ENCODE measurements around the gene SSTR3. TPM values are rescaled to one million over a fixed set of nuclear protein-coding genes. Genes with fewer than 3 reads are reported as not detected.

Gene SSTR3
- total and polyA plus RNA-seq, 2 of the 4 experiments (the other 2 are of a cell fraction): under 0.01 to 0.07 TPM

DNA sequence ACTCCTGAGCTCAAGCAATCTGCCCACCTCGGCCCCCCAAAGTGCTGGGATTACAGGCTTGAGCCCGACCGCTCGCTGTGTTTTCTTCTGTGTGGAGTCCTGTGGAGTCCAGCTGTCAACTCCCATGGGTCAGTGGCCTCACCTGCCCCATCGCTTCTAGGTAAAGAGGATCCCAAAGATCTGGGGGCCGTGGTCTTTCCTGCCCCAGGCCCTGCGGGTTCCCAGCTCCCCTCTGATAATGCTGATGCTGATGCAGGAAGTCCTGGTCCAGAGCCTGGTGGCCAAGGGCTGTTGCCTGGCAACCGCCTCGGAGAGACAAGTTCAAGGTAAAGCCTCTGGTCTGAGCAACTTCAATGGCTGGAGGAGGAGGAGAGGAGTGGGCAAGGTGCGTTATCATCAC, 9.6 kb downstream of the SSTR3 start:
- no peak overlapping the region for H3K4ac ChIP-seq (ENCODE audit: low read depth, low read length)
- H3K4me3 ChIP-seq (ENCODE audit: insufficient read depth, low read depth, low read length): no peak overlapping the region
- H3K23ac ChIP-seq (ENCODE audit: low read depth, low read length): no peak overlapping the region
- POLR2A ChIA-PET (ENCODE audit: unreplicated experiment): no interaction called here
- H3K18ac ChIP-seq (ENCODE audit: low read depth, low read length): no peak overlapping the region
- no peak overlapping the region for H2BK120ac ChIP-seq (ENCODE audit: low read depth, low read length)
- TF ChIP-seq RAD21 (IDR thresholded peaks at IDR 0.05; ENCODE audit: low read length) (no peak), CHD1 (IDR thresholded peaks at IDR 0.05; ENCODE audit: low read depth, low read length) (no peak), MAFK (IDR thresholded peaks at IDR 0.05; ENCODE audit: low read depth, low read length) (no peak), POLR2A (IDR thresholded peaks at IDR 0.05; ENCODE audit: low read depth, low read length) (no peak), CEBPB (IDR thresholded peaks at IDR 0.05; ENCODE audit: low read depth, low read length) (no peak), RCOR1 (IDR thresholded peaks at IDR 0.05; ENCODE audit: insufficient replicate concordance, low read length) (no peak), MXI1 (IDR thresholded peaks at IDR 0.05; ENCODE audit: borderline replicate concordance, low read depth, low read length) (no peak), SMC3 (IDR thresholded peaks at IDR 0.05; ENCODE audit: low read depth, low read length) (no peak), MAZ (IDR thresholded peaks at IDR 0.05; ENCODE audit: borderline replicate concordance, low read depth, low read length) (no peak), FOS (IDR thresholded peaks at IDR 0.05; ENCODE audit: low read depth, low read length) (no peak), NFE2L2 (IDR thresholded peaks at IDR 0.05; ENCODE audit: low read depth, low read length) (no peak), RFX5 (IDR thresholded peaks at IDR 0.05; ENCODE audit: low read depth, low read length) (no peak), BHLHE40 (IDR thresholded peaks at IDR 0.05; ENCODE audit: low read depth, low read length) (no peak)
- TF ChIP-seq, protein P1, sequence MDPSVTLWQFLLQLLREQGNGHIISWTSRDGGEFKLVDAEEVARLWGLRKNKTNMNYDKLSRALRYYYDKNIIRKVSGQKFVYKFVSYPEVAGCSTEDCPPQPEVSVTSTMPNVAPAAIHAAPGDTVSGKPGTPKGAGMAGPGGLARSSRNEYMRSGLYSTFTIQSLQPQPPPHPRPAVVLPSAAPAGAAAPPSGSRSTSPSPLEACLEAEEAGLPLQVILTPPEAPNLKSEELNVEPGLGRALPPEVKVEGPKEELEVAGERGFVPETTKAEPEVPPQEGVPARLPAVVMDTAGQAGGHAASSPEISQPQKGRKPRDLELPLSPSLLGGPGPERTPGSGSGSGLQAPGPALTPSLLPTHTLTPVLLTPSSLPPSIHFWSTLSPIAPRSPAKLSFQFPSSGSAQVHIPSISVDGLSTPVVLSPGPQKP (IDR thresholded peaks at IDR 0.05; ENCODE audit: borderline replicate concordance, low read depth, low read length): no peak
- TF ChIP-seq, protein P2, sequence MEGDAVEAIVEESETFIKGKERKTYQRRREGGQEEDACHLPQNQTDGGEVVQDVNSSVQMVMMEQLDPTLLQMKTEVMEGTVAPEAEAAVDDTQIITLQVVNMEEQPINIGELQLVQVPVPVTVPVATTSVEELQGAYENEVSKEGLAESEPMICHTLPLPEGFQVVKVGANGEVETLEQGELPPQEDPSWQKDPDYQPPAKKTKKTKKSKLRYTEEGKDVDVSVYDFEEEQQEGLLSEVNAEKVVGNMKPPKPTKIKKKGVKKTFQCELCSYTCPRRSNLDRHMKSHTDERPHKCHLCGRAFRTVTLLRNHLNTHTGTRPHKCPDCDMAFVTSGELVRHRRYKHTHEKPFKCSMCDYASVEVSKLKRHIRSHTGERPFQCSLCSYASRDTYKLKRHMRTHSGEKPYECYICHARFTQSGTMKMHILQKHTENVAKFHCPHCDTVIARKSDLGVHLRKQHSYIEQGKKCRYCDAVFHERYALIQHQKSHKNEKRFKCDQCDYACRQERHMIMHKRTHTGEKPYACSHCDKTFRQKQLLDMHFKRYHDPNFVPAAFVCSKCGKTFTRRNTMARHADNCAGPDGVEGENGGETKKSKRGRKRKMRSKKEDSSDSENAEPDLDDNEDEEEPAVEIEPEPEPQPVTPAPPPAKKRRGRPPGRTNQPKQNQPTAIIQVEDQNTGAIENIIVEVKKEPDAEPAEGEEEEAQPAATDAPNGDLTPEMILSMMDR (conservative IDR thresholded peaks at IDR 0.05; ENCODE audit: low read depth, low read length): no peak
- TF ChIP-seq, protein P3, sequence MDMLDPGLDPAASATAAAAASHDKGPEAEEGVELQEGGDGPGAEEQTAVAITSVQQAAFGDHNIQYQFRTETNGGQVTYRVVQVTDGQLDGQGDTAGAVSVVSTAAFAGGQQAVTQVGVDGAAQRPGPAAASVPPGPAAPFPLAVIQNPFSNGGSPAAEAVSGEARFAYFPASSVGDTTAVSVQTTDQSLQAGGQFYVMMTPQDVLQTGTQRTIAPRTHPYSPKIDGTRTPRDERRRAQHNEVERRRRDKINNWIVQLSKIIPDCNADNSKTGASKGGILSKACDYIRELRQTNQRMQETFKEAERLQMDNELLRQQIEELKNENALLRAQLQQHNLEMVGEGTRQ (IDR thresholded peaks at IDR 0.05; ENCODE audit: low read depth, low read length): no peak
- H2AK5ac ChIP-seq (ENCODE audit: low read depth, low read length): no peak overlapping the region
- CTCF ChIA-PET: no interaction called here
- H4K8ac ChIP-seq (ENCODE audit: low read depth in 2 of 2, low read length in 2 of 2): no peak overlapping the region
- WGBS, 2 experiments (ENCODE audit: extremely low coverage in 2 of 2, insufficient read length in 1 of 2): 86% methylated on average over 6 of the region's 10 CpGs; no CpG with 5 or more reads in 1 of the 2 experiments
- BruUV-seq (replicated peaks): no TSS peak
- in situ Hi-C loops (cut with MboI; ENCODE audit: low sequenced_read_pairs): no loop called here
- no peak overlapping the region for H3K56ac ChIP-seq (ENCODE audit: extremely low read depth, insufficient read depth, low read length)
- H3K27me3 ChIP-seq (ENCODE audit: control insufficient read depth, insufficient read depth, low read length): no peaks in the 10 kb centered on the region; the same call in 1 of the 2 replicates
- H2BK5ac ChIP-seq (ENCODE audit: low read depth, low read length, poor library complexity, severe bottlenecking): no peak overlapping the region
- H2BK20ac ChIP-seq (ENCODE audit: low read depth, low read length): no peak overlapping the region
- H3K4me1 ChIP-seq (ENCODE audit: control insufficient read depth, insufficient read depth, low read length): peaks cover 9% of the 10 kb centered on the region
- no peak overlapping the region for H2AFZ ChIP-seq (replicated peaks; ENCODE audit: low read length, poor library complexity)
- H3K4me2 ChIP-seq (ENCODE audit: low read depth, low read length): no peak overlapping the region
- no peaks in the 10 kb centered on the region for H3K36me3 ChIP-seq (ENCODE audit: control insufficient read depth, insufficient read depth, low read length)
- H3K9me1 ChIP-seq (ENCODE audit: insufficient read depth, low read length): peaks cover 7% of the 10 kb centered on the region
- H3K9ac ChIP-seq (ENCODE audit: low read depth, low read length): no peak overlapping the region
- dilution Hi-C loops (cut with HindIII; ENCODE audit: low sequenced_read_pairs, unreplicated experiment): no loop called here
- H3K9me3 ChIP-seq (ENCODE audit: control insufficient read depth, insufficient read depth, low read length): no peaks in the 10 kb centered on the region
- DNase-seq: no peak
- intact Hi-C loops (cut with micrococcal nuclease): no loop called here
- H2AK9ac ChIP-seq (replicated peaks; ENCODE audit: low read depth, low read length, poor library complexity): no peak overlapping the region
- no peak overlapping the region for H2BK15ac ChIP-seq (ENCODE audit: low read depth, low read length)
- H3K79me1 ChIP-seq (ENCODE audit: low read depth in 1 of 2, low read length in 2 of 2): peaks cover 0 to 6% of the 10 kb centered on the region in 2 experiments; a peak in 1 of 4 replicates
- H4K91ac ChIP-seq (ENCODE audit: insufficient read depth, low read depth, low read length): no peak overlapping the region
- H4K5ac ChIP-seq (ENCODE audit: low read depth, low read length): no peak overlapping the region
- no peak overlapping the region for H3K27ac ChIP-seq (ENCODE audit: insufficient read depth, low read length)
- no peak overlapping the region for H3K14ac ChIP-seq (replicated peaks; ENCODE audit: low read depth, low read length)
- H4K20me1 ChIP-seq (ENCODE audit: insufficient read depth, low read length): no peaks in the 10 kb centered on the region
- no peak for ATAC-seq (ENCODE audit: low read depth)
